ENCODE measurements around the gene SLC9B1.
"Not testable (repeated sequence)": the region's sequence is repeated elsewhere in the genome, so short reads cannot be mapped to it uniquely, and the experiment has no call there.

SLC9B1 gene

GRCh38 chr4:103002551-103002950, 17.0 kb downstream of the SLC9B1 start:
- ChIA-PET POLR2A (no interaction called here), CTCF (no interaction called here)
- DNase-seq (ENCODE audit: extremely low spot score): no peak
- TF ChIP-seq FOXM1 (IDR thresholded peaks at IDR 0.05; ENCODE audit: borderline replicate concordance) (no peak), ZNF384 (IDR thresholded peaks at IDR 0.05) (no peak), SP1 (IDR thresholded peaks at IDR 0.05) (no peak), ELF4 (IDR thresholded peaks at IDR 0.05) (no peak), TARDBP (IDR thresholded peaks at IDR 0.05) (no peak), BHLHE40 (IDR thresholded peaks at IDR 0.05; ENCODE audit: borderline replicate concordance) (no peak), NFRKB (IDR thresholded peaks at IDR 0.05) (no peak), CTBP1 (IDR thresholded peaks at IDR 0.05; ENCODE audit: borderline replicate concordance) (no peak), SUZ12 (IDR thresholded peaks at IDR 0.05) (no peak), ARNT (IDR thresholded peaks at IDR 0.05) (no peak), FOXA1 (IDR thresholded peaks at IDR 0.05) (no peak), PKNOX1 (IDR thresholded peaks at IDR 0.05) (no peak), L3MBTL2 (conservative IDR thresholded peaks at IDR 0.05) (no peak), LEF1 (IDR thresholded peaks at IDR 0.05; ENCODE audit: borderline replicate concordance) (no peak), HDGF (IDR thresholded peaks at IDR 0.05; ENCODE audit: borderline replicate concordance) (no peak), FOXK2 (IDR thresholded peaks at IDR 0.05) (no peak)

GRCh38 chr4:102994803-102995202, 24.7 kb downstream of the SLC9B1 start:
- no peak for TF ChIP-seq PKNOX1 (IDR thresholded peaks at IDR 0.05)
- TF ChIP-seq ARNT (IDR thresholded peaks at IDR 0.05): no peak
- TF ChIP-seq ZNF384 (IDR thresholded peaks at IDR 0.05): no peak
- no peak for TF ChIP-seq HDGF (IDR thresholded peaks at IDR 0.05; ENCODE audit: borderline replicate concordance)
- TF ChIP-seq SP1 (IDR thresholded peaks at IDR 0.05): no peak
- no peak for TF ChIP-seq L3MBTL2 (conservative IDR thresholded peaks at IDR 0.05)
- no peak for TF ChIP-seq SUZ12 (IDR thresholded peaks at IDR 0.05)
- TF ChIP-seq BHLHE40 (IDR thresholded peaks at IDR 0.05; ENCODE audit: borderline replicate concordance): no peak
- TF ChIP-seq NFRKB (IDR thresholded peaks at IDR 0.05): no peak
- TF ChIP-seq LEF1 (IDR thresholded peaks at IDR 0.05; ENCODE audit: borderline replicate concordance): no peak
- no peak for TF ChIP-seq FOXK2 (IDR thresholded peaks at IDR 0.05)
- no peak for TF ChIP-seq TARDBP (IDR thresholded peaks at IDR 0.05)
- no peak for TF ChIP-seq FOXA1 (IDR thresholded peaks at IDR 0.05)
- TF ChIP-seq CTBP1 (IDR thresholded peaks at IDR 0.05; ENCODE audit: borderline replicate concordance): no peak
- CTCF ChIA-PET: no interaction called here
- POLR2A ChIA-PET: no interaction called here
- no peak for DNase-seq (ENCODE audit: extremely low spot score)

- POLR2A ChIA-PET; DNase-seq (ENCODE audit: extremely low spot score); CTCF ChIA-PET: not testable (repeated sequence)
Observed at GRCh38 chr4:102993985-102994384, 25.5 kb downstream of the SLC9B1 start.

- POLR2A ChIA-PET: no interaction called here
- CTCF ChIA-PET: no interaction called here
- TF ChIP-seq ELF4 (IDR thresholded peaks at IDR 0.05): no peak
- no peak for TF ChIP-seq SP1 (IDR thresholded peaks at IDR 0.05)
- no peak for TF ChIP-seq FOXK2 (IDR thresholded peaks at IDR 0.05)
- TF ChIP-seq PKNOX1 (IDR thresholded peaks at IDR 0.05): no peak
- TF ChIP-seq FOXM1 (IDR thresholded peaks at IDR 0.05; ENCODE audit: borderline replicate concordance): no peak
- no peak for TF ChIP-seq NFRKB (IDR thresholded peaks at IDR 0.05)
- no peak for TF ChIP-seq ZNF384 (IDR thresholded peaks at IDR 0.05)
- TF ChIP-seq FOXA1 (IDR thresholded peaks at IDR 0.05): no peak
- TF ChIP-seq BHLHE40 (IDR thresholded peaks at IDR 0.05; ENCODE audit: borderline replicate concordance): no peak
- no peak for TF ChIP-seq LEF1 (IDR thresholded peaks at IDR 0.05; ENCODE audit: borderline replicate concordance)
- no peak for TF ChIP-seq TARDBP (IDR thresholded peaks at IDR 0.05)
- TF ChIP-seq CTBP1 (IDR thresholded peaks at IDR 0.05; ENCODE audit: borderline replicate concordance): no peak
- TF ChIP-seq L3MBTL2 (conservative IDR thresholded peaks at IDR 0.05): no peak
- TF ChIP-seq ARNT (IDR thresholded peaks at IDR 0.05): no peak
- no peak for DNase-seq (ENCODE audit: extremely low spot score)
Observed at GRCh38 chr4:102988429-102989020, 31.0 kb downstream of the SLC9B1 start.

GRCh38 chr4:102981005-102981404, 38.5 kb downstream of the SLC9B1 start:
- ChIA-PET POLR2A (no interaction called here), CTCF (no interaction called here)
- TF ChIP-seq FOXM1 (IDR thresholded peaks at IDR 0.05; ENCODE audit: borderline replicate concordance) (no peak), BHLHE40 (IDR thresholded peaks at IDR 0.05; ENCODE audit: borderline replicate concordance) (no peak), SP1 (IDR thresholded peaks at IDR 0.05) (no peak), FOXA1 (IDR thresholded peaks at IDR 0.05) (no peak), TARDBP (IDR thresholded peaks at IDR 0.05) (no peak), ZNF384 (IDR thresholded peaks at IDR 0.05) (no peak), L3MBTL2 (conservative IDR thresholded peaks at IDR 0.05) (no peak)
- no peak for DNase-seq (ENCODE audit: extremely low spot score)

GRCh38 chr4:102961813-102962212, 57.7 kb downstream of the SLC9B1 start:
- CTCF ChIA-PET; DNase-seq (ENCODE audit: extremely low spot score); POLR2A ChIA-PET: not testable (repeated sequence)

- CTCF ChIA-PET: no interaction called here
- no peak for DNase-seq (ENCODE audit: extremely low spot score)
- TF ChIP-seq SUZ12 (IDR thresholded peaks at IDR 0.05) (no peak), BHLHE40 (IDR thresholded peaks at IDR 0.05; ENCODE audit: borderline replicate concordance) (no peak), FOXM1 (IDR thresholded peaks at IDR 0.05; ENCODE audit: borderline replicate concordance) (no peak), FOXA1 (IDR thresholded peaks at IDR 0.05) (no peak), ELF4 (IDR thresholded peaks at IDR 0.05) (no peak), ZNF384 (IDR thresholded peaks at IDR 0.05) (no peak), CTBP1 (IDR thresholded peaks at IDR 0.05; ENCODE audit: borderline replicate concordance) (no peak), L3MBTL2 (conservative IDR thresholded peaks at IDR 0.05) (no peak), HDGF (IDR thresholded peaks at IDR 0.05; ENCODE audit: borderline replicate concordance) (no peak), PKNOX1 (IDR thresholded peaks at IDR 0.05) (no peak), FOXK2 (IDR thresholded peaks at IDR 0.05) (no peak)
- POLR2A ChIA-PET: no interaction called here
Observed at GRCh38 chr4:102959496-102959895, 60.0 kb downstream of the SLC9B1 start.
